Osteoblast (primary cell): ENCODE data around the gene SULT2B1. TPM values are rescaled to one million over a fixed set of nuclear protein-coding genes. Genes with fewer than 3 reads are reported as not detected.

Experiments
- DNase-seq: peaks from one replicate; pipeline ENCODE4 v3.0.0; 2011; ENCODE audit warnings: low spot score, mixed read lengths; ENCODE audit not compliant: insufficient read length; ENCODE audit errors: missing footprints
- H2AFZ ChIP-seq: 2 replicates; pipeline ENCODE4 v1.6.0; 2011; ENCODE audit warnings: mild to moderate bottlenecking, low read length
- H3K27ac ChIP-seq: 2 replicates; pipeline ENCODE4 v1.5.1; 2011; ENCODE audit warnings: mild to moderate bottlenecking, low read depth, low read length, moderate library complexity
- H3K27me3 ChIP-seq: 2 replicates; pipeline ENCODE4 v1.6.0; 2012; ENCODE audit warnings: mild to moderate bottlenecking, control low read depth, inconsistent platforms, low read length, moderate library complexity; ENCODE audit not compliant: insufficient read depth
- H3K36me3 ChIP-seq: 2 replicates; pipeline ENCODE4 v1.5.1; 2011; ENCODE audit warnings: mild to moderate bottlenecking, low read length, control low read depth, moderate library complexity; ENCODE audit not compliant: insufficient read depth
- H3K4me1 ChIP-seq: 2 replicates; pipeline ENCODE4 v1.5.1; 2011; ENCODE audit warnings: mild to moderate bottlenecking, low read length, control low read depth, moderate library complexity; ENCODE audit not compliant: insufficient read depth
- H3K4me2 ChIP-seq: 2 replicates; pipeline ENCODE4 v1.6.0; 2011; ENCODE audit warnings: mild to moderate bottlenecking, low read length; ENCODE audit not compliant: insufficient read depth
- H3K4me3 ChIP-seq: fragments of 200-600 bp; sonication (generic); 3 replicates; pipeline ENCODE4 v1.5.1; 2012; ENCODE audit warnings: mild to moderate bottlenecking, low read length, inconsistent platforms; ENCODE audit not compliant: insufficient read depth
- H3K79me2 ChIP-seq: 2 replicates; pipeline ENCODE4 v1.6.0; 2012; ENCODE audit warnings: mild to moderate bottlenecking, low read length, control low read depth, inconsistent platforms; ENCODE audit not compliant: insufficient read depth
- H3K9me3 ChIP-seq: 2 replicates; pipeline ENCODE4 v1.5.1; 2011; ENCODE audit warnings: low read depth, low read length, control low read depth
- H4K20me1 ChIP-seq: 2 replicates; pipeline ENCODE4 v1.6.0; 2012; ENCODE audit warnings: mild to moderate bottlenecking, low read length, control low read depth; ENCODE audit not compliant: insufficient read depth
- CTCF ChIP-seq: IDR thresholded peaks from 2 replicates; pipeline ENCODE4 v1.5.1; 2011; ENCODE audit warnings: mild to moderate bottlenecking, low read depth, low read length, moderate library complexity; ENCODE audit errors: extremely low read depth
- total RNA-seq: library from RNA; depleted of rRNA; stranded (reverse); fragments of >200 nt; gene quantifications from 2 replicates; pipeline ENCODE4 v1.2.3, GENCODE V29; 2012

The SULT2B1 gene
- total RNA-seq, 1 donor = under 0.01 TPM

- H2AFZ ChIP-seq = no peak overlapping the region
- DNase-seq = no peak
- peaks cover 41% of the 10 kb centered on the region for H4K20me1 ChIP-seq
- peaks cover 22% of the 10 kb centered on the region for H3K4me1 ChIP-seq
- H3K9me3 ChIP-seq = no peaks in the 10 kb centered on the region
- peak overlapping the region; percentile 100 for H3K4me3 ChIP-seq
- H3K27ac ChIP-seq = no peak overlapping the region
- no peak for TF ChIP-seq CTCF
- H3K36me3 ChIP-seq = peaks cover 35% of the 10 kb centered on the region
- no peaks in the 10 kb centered on the region for H3K27me3 ChIP-seq
- H3K79me2 ChIP-seq = peaks cover 48% of the 10 kb centered on the region
- peak overlapping the region; percentile 81 for H3K4me2 ChIP-seq
Measured at GRCh38 chr19:48616491-48617056, 64.6 kb downstream of the SULT2B1 start.

- peak; percentile 13 for TF ChIP-seq CTCF
- Histone ChIP-seq H3K27ac (peak overlapping the region; percentile 93), H3K27me3 (no peaks in the 10 kb centered on the region), H3K79me2 (peaks cover 48% of the 10 kb centered on the region), H3K36me3 (peaks cover 35% of the 10 kb centered on the region), H2AFZ (no peak overlapping the region), H4K20me1 (peaks cover 41% of the 10 kb centered on the region), H3K4me3 (peak overlapping the region; percentile 100), H3K9me3 (no peaks in the 10 kb centered on the region), H3K4me2 (peak overlapping the region; percentile 81), H3K4me1 (peaks cover 22% of the 10 kb centered on the region)
- DNase-seq = peak; percentile 88
Measured at GRCh38 chr19:48617146-48617937, 65.4 kb downstream of the SULT2B1 start.

GRCh38 chr19:48618278-48618915, 66.4 kb downstream of the SULT2B1 start:
- Histone ChIP-seq H3K27me3 (no peaks in the 10 kb centered on the region), H3K79me2 (peaks cover 48% of the 10 kb centered on the region), H3K36me3 (peaks cover 35% of the 10 kb centered on the region), H3K4me3 (peak overlapping the region; percentile 100), H3K4me2 (peak overlapping the region; percentile 81), H3K27ac (peak overlapping the region; percentile 93), H4K20me1 (peaks cover 41% of the 10 kb centered on the region), H2AFZ (peak overlapping the region; percentile 83), H3K4me1 (peaks cover 24% of the 10 kb centered on the region), H3K9me3 (no peaks in the 10 kb centered on the region)
- TF ChIP-seq CTCF = no peak
- DNase-seq = peak; percentile 83
